Vagina (tissue), 2 donors: ENCODE data around the gene ELK4.

Experiments used
- CTCF ChIP-seq, 3 experiments: fragments of 450-650 bp in 2 of 3; fragments of 200-600 bp in 1 of 3; sonication (generic) in 1 of 3; IDR thresholded peaks; one replicate each; pipeline ENCODE4 v1.5.1; 2017 to 2019; ENCODE audit warnings: antibody characterized with exemption in 3 of 3, mild to moderate bottlenecking in 2 of 3, moderate library complexity in 2 of 3
- POLR2A ChIP-seq, 2 donors: fragments of 450-650 bp; IDR thresholded peaks; one replicate each; pipeline ENCODE4 v1.6.1; 2017; ENCODE audit warnings: antibody characterized with exemption in 2 of 2, mild to moderate bottlenecking in 2 of 2, moderate library complexity in 2 of 2
- POLR2AphosphoS5 ChIP-seq, 2 donors: sonication (generic); formaldehyde crosslinking; IDR thresholded peaks; one replicate each; pipeline ENCODE4 v1.9.0; 2017; ENCODE audit warnings: antibody characterized with exemption in 2 of 2, mild to moderate bottlenecking in 2 of 2, low read depth in 1 of 2; ENCODE audit not compliant: insufficient read depth in 1 of 2

- TF ChIP-seq CTCF (IDR thresholded peaks at IDR 0.05): no peak
- no peak for TF ChIP-seq POLR2A (IDR thresholded peaks at IDR 0.05)
- TF ChIP-seq POLR2AphosphoS5 (IDR thresholded peaks at IDR 0.05; ENCODE audit: insufficient read depth in 1 of 2, low read depth in 1 of 2): no peak
These were observed 38.3 kb upstream of the ELK4 start for GRCh38 chr1:205670150-205670446.
